Measurements from ENCODE around the gene VILL.
A peak's percentile ranks its signal among the peaks of the same experiment; 100 is the strongest.

The VILL gene

GRCh38 chr3:37990527-37990926, at the start of gene VILL:
VILL (plus strand) TSS chr3:37990786; CDS start chr3:37993673, 2,887 bp downstream.
- no peaks in the 10 kb centered on the region for H3K36me3 ChIP-seq (ENCODE audit: control insufficient read depth, insufficient read depth, low read length)
- H3K9me3 ChIP-seq (ENCODE audit: control insufficient read depth, insufficient read depth, low read depth, low read length) = no peaks in the 10 kb centered on the region
- H3K4me1 ChIP-seq (ENCODE audit: control insufficient read depth, insufficient read depth, low read length) = peaks cover 10% of the 10 kb centered on the region
- no peak within 1 kb of the TSS for H3K27ac ChIP-seq (ENCODE audit: low read depth, low read length)
- H3K27me3 ChIP-seq (ENCODE audit: control insufficient read depth, insufficient read depth, low read length) = peaks cover 7% of the 10 kb centered on the region; the same call in 1 of the 2 replicates
- peak within 1 kb of the TSS; percentile 16; the same call in 1 of the 2 replicates for H3K4me3 ChIP-seq (ENCODE audit: low read depth, low read length)
- H3K9ac ChIP-seq (ENCODE audit: low read length) = no peak within 1 kb of the TSS

DNA sequence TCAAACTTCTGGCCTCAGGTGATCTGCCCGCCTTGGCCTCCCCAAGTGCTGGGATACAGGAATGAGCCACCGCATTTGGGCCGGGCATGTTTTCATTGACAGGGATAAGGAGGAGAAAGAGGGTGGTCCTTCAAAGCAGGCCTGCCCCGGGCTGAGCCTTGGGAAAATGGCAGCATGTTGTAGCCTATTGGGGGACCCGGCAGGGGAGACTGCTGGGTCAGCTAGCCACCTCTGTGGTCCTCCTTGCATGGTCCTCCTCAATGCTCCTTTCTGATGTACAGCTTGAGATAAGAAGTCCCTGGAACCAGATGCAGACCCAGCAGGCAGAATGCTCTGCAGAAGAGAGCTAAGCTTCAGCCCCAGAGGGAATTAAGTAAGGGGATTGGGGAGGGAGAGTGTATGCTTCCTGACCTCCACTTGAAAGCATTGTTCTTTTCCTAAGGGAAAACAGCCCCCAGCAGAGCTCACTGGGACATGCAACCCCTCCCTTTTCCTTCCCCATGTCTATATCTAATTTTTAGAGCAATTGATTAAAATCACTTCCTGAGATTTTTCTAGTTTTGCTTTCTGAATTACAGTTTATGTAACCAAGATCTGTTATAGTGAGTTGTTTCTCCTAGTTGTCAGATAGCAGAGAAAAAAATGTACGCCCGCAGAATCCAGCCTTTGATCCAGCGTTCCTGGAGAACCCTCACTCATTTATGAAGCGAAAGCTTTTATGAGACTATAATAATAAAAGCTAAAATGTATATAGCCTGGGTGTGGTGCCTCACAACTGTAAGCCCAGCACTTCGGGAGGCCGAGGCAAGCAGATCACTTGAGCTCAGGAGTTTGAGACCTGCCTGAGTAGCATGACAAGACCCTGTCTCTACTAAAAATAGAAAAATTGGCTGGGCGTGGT, 48.7 kb upstream of the VILL start:
- Histone ChIP-seq H3K36me3 (ENCODE audit: control insufficient read depth, insufficient read depth, low read length) (no peaks in the 10 kb centered on the region), H3K4me3 (ENCODE audit: low read depth, low read length) (no peak overlapping the region), H3K4me1 (ENCODE audit: control insufficient read depth, insufficient read depth, low read length) (peaks cover 28% of the 10 kb centered on the region), H3K27ac (ENCODE audit: low read depth, low read length) (no peak overlapping the region), H3K9me3 (ENCODE audit: control insufficient read depth, insufficient read depth, low read depth, low read length) (no peaks in the 10 kb centered on the region), H3K27me3 (ENCODE audit: control insufficient read depth, insufficient read depth, low read length) (no peaks in the 10 kb centered on the region), H3K9ac (ENCODE audit: low read length) (no peak overlapping the region)

DNA sequence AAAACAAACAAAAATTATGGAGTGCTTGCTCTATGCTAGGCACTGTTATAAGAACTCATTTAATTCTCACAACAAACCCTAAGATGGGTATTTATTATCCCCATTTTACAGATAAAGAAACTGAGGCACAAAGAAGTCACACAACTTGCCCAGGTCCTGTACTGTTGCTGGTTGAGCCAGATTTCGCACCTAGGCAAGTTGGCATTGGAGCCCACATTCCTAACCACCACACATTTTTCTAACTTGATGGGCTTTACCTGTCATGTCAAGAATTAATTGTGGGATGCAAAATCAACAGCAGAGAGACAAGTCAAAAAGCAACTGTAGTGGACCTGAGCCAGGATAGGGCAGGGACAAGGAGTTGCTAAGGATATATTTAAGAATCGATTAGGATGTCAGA, 47.9 kb upstream of the VILL start:
- H3K9me3 ChIP-seq (ENCODE audit: control insufficient read depth, insufficient read depth, low read depth, low read length) = no peaks in the 10 kb centered on the region
- no peak overlapping the region for H3K9ac ChIP-seq (ENCODE audit: low read length)
- no peaks in the 10 kb centered on the region for H3K27me3 ChIP-seq (ENCODE audit: control insufficient read depth, insufficient read depth, low read length)
- no peak overlapping the region for H3K27ac ChIP-seq (ENCODE audit: low read depth, low read length)
- peaks cover 21% of the 10 kb centered on the region for H3K4me1 ChIP-seq (ENCODE audit: control insufficient read depth, insufficient read depth, low read length)
- H3K4me3 ChIP-seq (ENCODE audit: low read depth, low read length) = no peak overlapping the region
- no peaks in the 10 kb centered on the region for H3K36me3 ChIP-seq (ENCODE audit: control insufficient read depth, insufficient read depth, low read length)

DNA sequence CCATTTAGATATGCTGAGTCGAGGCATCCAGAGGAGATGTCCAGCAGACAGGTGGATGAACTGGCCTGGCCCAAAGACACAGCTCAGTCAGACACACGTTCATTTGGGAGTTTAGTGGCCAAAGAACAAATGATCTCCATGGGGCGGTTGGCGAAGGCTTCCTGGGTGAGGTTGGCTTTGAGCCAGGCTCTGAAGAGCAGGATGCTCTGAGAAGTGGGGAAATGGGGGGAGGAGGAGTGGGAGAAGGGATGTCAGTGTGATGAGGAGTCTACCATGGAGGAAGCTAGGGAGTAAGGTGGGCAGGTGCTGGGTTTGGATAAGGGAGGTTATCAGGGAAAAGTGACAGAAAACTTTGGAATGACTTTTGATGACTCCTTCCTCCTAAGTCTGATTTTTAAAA, 47.5 kb upstream of the VILL start:
- H3K9ac ChIP-seq (ENCODE audit: low read length) = no peak overlapping the region
- peaks cover 18% of the 10 kb centered on the region for H3K4me1 ChIP-seq (ENCODE audit: control insufficient read depth, insufficient read depth, low read length)
- no peaks in the 10 kb centered on the region for H3K36me3 ChIP-seq (ENCODE audit: control insufficient read depth, insufficient read depth, low read length)
- H3K4me3 ChIP-seq (ENCODE audit: low read depth, low read length) = no peak overlapping the region
- H3K9me3 ChIP-seq (ENCODE audit: control insufficient read depth, insufficient read depth, low read depth, low read length) = no peaks in the 10 kb centered on the region
- no peaks in the 10 kb centered on the region for H3K27me3 ChIP-seq (ENCODE audit: control insufficient read depth, insufficient read depth, low read length)
- H3K27ac ChIP-seq (ENCODE audit: low read depth, low read length) = no peak overlapping the region

GRCh38 chr3:37943631-37944314, 46.8 kb upstream of the VILL start:
- Histone ChIP-seq H3K27ac (ENCODE audit: low read depth, low read length) (no peak overlapping the region), H3K36me3 (ENCODE audit: control insufficient read depth, insufficient read depth, low read length) (no peaks in the 10 kb centered on the region), H3K4me1 (ENCODE audit: control insufficient read depth, insufficient read depth, low read length) (peaks cover 18% of the 10 kb centered on the region), H3K4me3 (ENCODE audit: low read depth, low read length) (no peak overlapping the region), H3K9ac (ENCODE audit: low read length) (no peak overlapping the region), H3K27me3 (ENCODE audit: control insufficient read depth, insufficient read depth, low read length) (no peaks in the 10 kb centered on the region), H3K9me3 (ENCODE audit: control insufficient read depth, insufficient read depth, low read depth, low read length) (no peaks in the 10 kb centered on the region)

GRCh38 chr3:37944391-37944842, 46.2 kb upstream of the VILL start:
- Histone ChIP-seq H3K27ac (ENCODE audit: low read depth, low read length) (no peak overlapping the region), H3K9me3 (ENCODE audit: control insufficient read depth, insufficient read depth, low read depth, low read length) (no peaks in the 10 kb centered on the region), H3K36me3 (ENCODE audit: control insufficient read depth, insufficient read depth, low read length) (no peaks in the 10 kb centered on the region), H3K4me1 (ENCODE audit: control insufficient read depth, insufficient read depth, low read length) (peaks cover 18% of the 10 kb centered on the region), H3K9ac (ENCODE audit: low read length) (no peak overlapping the region), H3K4me3 (ENCODE audit: low read depth, low read length) (no peak overlapping the region), H3K27me3 (ENCODE audit: control insufficient read depth, insufficient read depth, low read length) (no peaks in the 10 kb centered on the region)

- H3K27ac ChIP-seq (ENCODE audit: low read depth, low read length) = no peak overlapping the region
These were observed 45.3 kb upstream of the VILL start for GRCh38 chr3:37945156-37945806.

DNA sequence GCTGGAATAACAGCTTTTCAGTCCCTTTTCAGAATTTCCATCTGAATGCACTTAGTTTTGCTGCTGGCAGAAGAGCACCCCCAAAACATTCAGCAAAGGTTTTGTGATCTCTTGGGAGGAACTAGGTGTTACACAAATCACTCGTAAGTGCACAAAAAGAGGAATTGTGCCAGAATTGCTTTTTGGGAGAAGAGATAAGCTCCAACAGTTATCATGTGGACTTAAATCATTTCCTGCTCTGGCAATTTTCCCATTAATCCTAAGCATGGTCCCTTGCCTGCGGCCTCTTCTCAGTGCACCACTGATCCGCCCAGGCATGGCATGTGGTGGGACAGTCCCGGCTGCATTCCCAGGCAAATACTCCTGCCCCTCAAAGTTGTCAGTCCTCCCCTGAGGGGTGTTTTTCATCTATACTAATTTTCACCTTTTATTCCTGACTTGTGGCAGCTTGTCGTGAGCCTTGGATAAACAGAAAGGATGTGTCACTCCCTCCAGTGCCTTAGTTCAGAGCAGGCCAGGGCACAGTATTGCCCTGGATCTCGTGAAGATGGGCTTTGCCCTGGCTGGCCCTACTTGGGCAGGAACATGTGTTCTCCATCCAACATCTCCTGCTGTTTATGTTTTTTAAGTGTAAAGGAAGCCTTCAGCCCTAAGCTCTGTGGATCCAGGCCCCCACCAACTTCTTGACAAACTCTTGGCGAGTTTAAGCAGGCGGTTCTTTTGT, 44.6 kb upstream of the VILL start:
- no peak overlapping the region for H3K27ac ChIP-seq (ENCODE audit: low read depth, low read length)
- H3K4me3 ChIP-seq (ENCODE audit: low read depth, low read length) = no peak overlapping the region

More at GRCh38 chr3:37945156-37945806, 45.3 kb upstream of the VILL start:
- Histone ChIP-seq H3K36me3 (ENCODE audit: control insufficient read depth, insufficient read depth, low read length) (no peaks in the 10 kb centered on the region), H3K27me3 (ENCODE audit: control insufficient read depth, insufficient read depth, low read length) (no peaks in the 10 kb centered on the region), H3K4me3 (ENCODE audit: low read depth, low read length) (no peak overlapping the region), H3K4me1 (ENCODE audit: control insufficient read depth, insufficient read depth, low read length) (peaks cover 18% of the 10 kb centered on the region), H3K9me3 (ENCODE audit: control insufficient read depth, insufficient read depth, low read depth, low read length) (no peaks in the 10 kb centered on the region), H3K9ac (ENCODE audit: low read length) (no peak overlapping the region)

DNA sequence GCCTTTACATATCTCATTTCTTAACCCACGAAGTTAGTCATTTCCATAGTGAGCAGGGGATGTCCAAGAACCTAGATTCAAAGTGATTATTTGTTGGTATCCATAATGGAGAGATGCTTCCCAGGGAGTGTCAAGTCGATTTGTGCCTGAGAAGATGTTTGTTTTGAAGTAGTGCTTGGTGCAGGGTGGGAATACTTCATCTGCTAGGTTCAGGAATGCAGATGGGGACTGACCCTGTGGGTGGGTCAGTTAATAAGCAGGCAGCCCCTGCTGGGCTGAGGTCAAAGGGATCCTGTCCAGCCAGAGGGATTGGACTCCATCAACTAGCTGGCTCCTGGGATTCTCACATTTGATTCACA, 44.1 kb upstream of the VILL start:
- no peak overlapping the region for H3K4me3 ChIP-seq (ENCODE audit: low read depth, low read length)
- no peak overlapping the region for H3K9ac ChIP-seq (ENCODE audit: low read length)
- H3K36me3 ChIP-seq (ENCODE audit: control insufficient read depth, insufficient read depth, low read length) = no peaks in the 10 kb centered on the region
- H3K27me3 ChIP-seq (ENCODE audit: control insufficient read depth, insufficient read depth, low read length) = no peaks in the 10 kb centered on the region
- H3K9me3 ChIP-seq (ENCODE audit: control insufficient read depth, insufficient read depth, low read depth, low read length) = no peaks in the 10 kb centered on the region
- H3K27ac ChIP-seq (ENCODE audit: low read depth, low read length) = no peak overlapping the region
- peaks cover 18% of the 10 kb centered on the region for H3K4me1 ChIP-seq (ENCODE audit: control insufficient read depth, insufficient read depth, low read length)

More for the DNA sequence above, 44.6 kb upstream of the VILL start:
- H3K27me3 ChIP-seq (ENCODE audit: control insufficient read depth, insufficient read depth, low read length) = no peaks in the 10 kb centered on the region
- H3K36me3 ChIP-seq (ENCODE audit: control insufficient read depth, insufficient read depth, low read length) = no peaks in the 10 kb centered on the region
- H3K4me1 ChIP-seq (ENCODE audit: control insufficient read depth, insufficient read depth, low read length) = peaks cover 18% of the 10 kb centered on the region
- no peak overlapping the region for H3K9ac ChIP-seq (ENCODE audit: low read length)
- H3K9me3 ChIP-seq (ENCODE audit: control insufficient read depth, insufficient read depth, low read depth, low read length) = no peaks in the 10 kb centered on the region

- H3K27me3 ChIP-seq (ENCODE audit: control insufficient read depth, insufficient read depth, low read length) = no peaks in the 10 kb centered on the region
- H3K4me1 ChIP-seq (ENCODE audit: control insufficient read depth, insufficient read depth, low read length) = peaks cover 18% of the 10 kb centered on the region
- H3K4me3 ChIP-seq (ENCODE audit: low read depth, low read length) = no peak overlapping the region
- H3K36me3 ChIP-seq (ENCODE audit: control insufficient read depth, insufficient read depth, low read length) = 0 out of 2 replicates have a peak, but pooled peaks cover 2% of the 10 kb centered on the region
- H3K27ac ChIP-seq (ENCODE audit: low read depth, low read length) = no peak overlapping the region
- no peak overlapping the region for H3K9ac ChIP-seq (ENCODE audit: low read length)
- H3K9me3 ChIP-seq (ENCODE audit: control insufficient read depth, insufficient read depth, low read depth, low read length) = no peaks in the 10 kb centered on the region
These were observed 40.7 kb upstream of the VILL start for GRCh38 chr3:37949866-37950265.
